ENCODE data around the gene BEGAIN. TPM values are rescaled to one million over a fixed set of nuclear protein-coding genes. Genes with fewer than 3 reads are reported as not detected.

The BEGAIN gene
- total and polyA plus RNA-seq, 2 of the 8 experiments (the other 6 are each of a cell fraction or from before 2014, with no cell fraction given): 2.9 to 3.0 TPM

DNA sequence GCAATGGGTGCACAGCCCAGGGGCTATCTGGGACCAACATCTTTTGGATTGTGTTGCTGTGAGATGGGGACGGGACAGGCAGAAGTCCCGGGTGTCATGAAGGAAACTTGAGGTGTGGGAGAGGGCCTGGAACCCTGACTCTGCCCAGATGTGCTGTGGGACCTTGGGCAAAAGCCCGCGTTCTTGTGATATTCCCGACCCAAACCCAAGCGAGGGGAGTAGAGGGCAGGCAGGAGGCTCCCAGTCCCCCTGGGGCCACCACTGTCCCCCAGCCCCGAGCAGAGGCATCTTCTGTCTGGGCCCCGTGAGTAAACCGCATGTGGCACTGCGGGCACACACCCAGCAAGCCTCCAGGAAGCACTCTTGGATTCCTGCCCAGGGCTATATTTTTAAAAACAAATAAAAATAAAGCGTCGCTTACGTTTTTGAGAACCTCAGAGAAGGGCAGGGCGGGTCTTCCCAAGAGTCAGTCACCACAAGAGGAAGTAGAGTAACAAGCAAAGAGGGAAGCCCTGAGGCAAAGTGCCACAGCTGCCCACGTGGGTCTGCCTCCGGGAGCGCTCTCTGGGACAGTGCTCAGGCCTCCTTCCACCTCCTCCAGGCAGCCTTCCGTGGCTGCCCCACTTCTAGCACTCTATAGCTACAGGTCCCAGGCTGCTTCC lies 39.5 kb downstream of the BEGAIN start:
- 84% methylated on average over 18 of the region's 18 CpGs; no CpG with 5 or more reads in 1 of the 2 experiments for WGBS, 2 experiments (ENCODE audit: extremely low coverage in 1 of 2, insufficient coverage in 1 of 2, insufficient read length in 1 of 2, insufficient replicate concordance in 2 of 2, low coverage in 1 of 2, low lambda C conversion rate in 2 of 2, missing lambda C conversion rate in 1 of 2)
- POLR2A ChIA-PET (ENCODE audit: partially characterized antibody): interaction anchor here (0.9 to 2.0 kb wide), 3 partner anchors 8 to 48 kb away, joined by 3 to 5 read pairs (median 5); no protein-coding TSS in a partner anchor
- TF ChIP-seq SIX5 (IDR thresholded peaks at IDR 0.05; ENCODE audit: low read depth, low read length): no peak
- TF ChIP-seq TBP (IDR thresholded peaks at IDR 0.05; ENCODE audit: low read depth, low read length): no peak
- no peak for TF ChIP-seq KDM1A (IDR thresholded peaks at IDR 0.05; ENCODE audit: borderline replicate concordance, low read length)
- TF ChIP-seq, protein P1, sequence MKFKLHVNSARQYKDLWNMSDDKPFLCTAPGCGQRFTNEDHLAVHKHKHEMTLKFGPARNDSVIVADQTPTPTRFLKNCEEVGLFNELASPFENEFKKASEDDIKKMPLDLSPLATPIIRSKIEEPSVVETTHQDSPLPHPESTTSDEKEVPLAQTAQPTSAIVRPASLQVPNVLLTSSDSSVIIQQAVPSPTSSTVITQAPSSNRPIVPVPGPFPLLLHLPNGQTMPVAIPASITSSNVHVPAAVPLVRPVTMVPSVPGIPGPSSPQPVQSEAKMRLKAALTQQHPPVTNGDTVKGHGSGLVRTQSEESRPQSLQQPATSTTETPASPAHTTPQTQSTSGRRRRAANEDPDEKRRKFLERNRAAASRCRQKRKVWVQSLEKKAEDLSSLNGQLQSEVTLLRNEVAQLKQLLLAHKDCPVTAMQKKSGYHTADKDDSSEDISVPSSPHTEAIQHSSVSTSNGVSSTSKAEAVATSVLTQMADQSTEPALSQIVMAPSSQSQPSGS (IDR thresholded peaks at IDR 0.05; ENCODE audit: low read length): no peak
- no peak for TF ChIP-seq CREB1 (IDR thresholded peaks at IDR 0.05)
- no peak for TF ChIP-seq SP1 (IDR thresholded peaks at IDR 0.05; ENCODE audit: low read depth, low read length)
- TF ChIP-seq YY1 (IDR thresholded peaks at IDR 0.05; ENCODE audit: low read depth, low read length): no peak
- TF ChIP-seq SRF (IDR thresholded peaks at IDR 0.05; ENCODE audit: low read depth, low read length): no peak
- TF ChIP-seq JUN (IDR thresholded peaks at IDR 0.05; ENCODE audit: low read depth, low read length): no peak
- TF ChIP-seq RAD21 (IDR thresholded peaks at IDR 0.05 in 1 of 2, conservative IDR thresholded peaks at IDR 0.05 in 1 of 2; ENCODE audit: low read depth in 2 of 2, low read length in 2 of 2): no peak
- no peak for TF ChIP-seq KDM4A (IDR thresholded peaks at IDR 0.05; ENCODE audit: low read depth, low read length, severe bottlenecking)
- no peak for TF ChIP-seq POLR2AphosphoS5 (IDR thresholded peaks at IDR 0.05; ENCODE audit: low read depth, low read length)

More for the DNA sequence above, 39.5 kb downstream of the BEGAIN start:
- no peak overlapping the region for H3K9ac ChIP-seq (replicated peaks in 1 of 4; ENCODE audit: extremely low read depth in 1 of 4, low read depth in 3 of 4, low read length in 3 of 4)
- FAIRE-seq (no peak), DNase-seq (ENCODE audit: low read depth in 1 of 2, low spot score in 2 of 2) (no peak)
- H3K14ac ChIP-seq (ENCODE audit: insufficient read length): no peak overlapping the region
- H2AFZ ChIP-seq (ENCODE audit: low read length): no peak overlapping the region
- no peak overlapping the region for H3K23ac ChIP-seq (ENCODE audit: insufficient read length)
- H3K79me1 ChIP-seq (ENCODE audit: low read depth, low read length): no peaks in the 10 kb centered on the region
- no peak overlapping the region for H3K56ac ChIP-seq (replicated peaks; ENCODE audit: insufficient read length, low read depth, low read length)
- H4K5ac ChIP-seq (ENCODE audit: insufficient read length, low read depth, low read length): no peak overlapping the region
- peaks cover 5% of the 10 kb centered on the region; the same call in 1 of the 2 replicates for H3K23me2 ChIP-seq (ENCODE audit: low read depth, low read length)
- H3K79me2 ChIP-seq (ENCODE audit: control insufficient read depth in 1 of 2, insufficient read depth in 2 of 2, low read length in 2 of 2): no peaks in the 10 kb centered on the region
- peaks cover 0 to 1% of the 10 kb centered on the region in 2 experiments for H4K20me1 ChIP-seq (replicated peaks in 1 of 2; ENCODE audit: control insufficient read depth in 1 of 2, insufficient read depth in 2 of 2, low read length in 2 of 2)
- H3K9me3 ChIP-seq (ENCODE audit: insufficient read depth in 2 of 2, low read depth in 1 of 2, low read length in 1 of 2): no peaks in the 10 kb centered on the region
- CTCF ChIA-PET (ENCODE audit: partially characterized antibody): interaction anchor here (1.2 to 2.4 kb wide), 5 partner anchors 8 to 165 kb away, joined by 3 to 9 read pairs (median 4); no protein-coding TSS in a partner anchor
- peaks cover 6 to 13% (median 11%) of the 10 kb centered on the region in 4 experiments for H3K4me1 ChIP-seq (replicated peaks in 1 of 4; ENCODE audit: control insufficient read depth in 3 of 4, insufficient read depth in 4 of 4, low read length in 3 of 4)
- no peak overlapping the region for H2BK20ac ChIP-seq (ENCODE audit: low read length)
- H3K27ac ChIP-seq (ENCODE audit: low read depth, low read length): no peak overlapping the region
- H2BK5ac ChIP-seq (ENCODE audit: low read depth, low read length): no peak overlapping the region
- H3K4me3 ChIP-seq (ENCODE audit: extremely low read depth in 1 of 4, insufficient read depth in 2 of 4, low read depth in 3 of 4, low read length in 4 of 4): no peak overlapping the region
- no peak overlapping the region for H3K4ac ChIP-seq (replicated peaks; ENCODE audit: insufficient read length, low read depth, low read length)
- H2AK5ac ChIP-seq (ENCODE audit: low read depth, low read length): no peak overlapping the region
- H3K18ac ChIP-seq (ENCODE audit: extremely low read depth, low read length): no peak overlapping the region
- no peak overlapping the region for H2BK12ac ChIP-seq (ENCODE audit: low read depth, low read length)
- H3K36me3 ChIP-seq (ENCODE audit: control insufficient read depth in 2 of 4, insufficient read depth in 4 of 4, low read length in 3 of 4): no peaks in the 10 kb centered on the region
- H3K27me3 ChIP-seq (replicated peaks in 1 of 4; ENCODE audit: control insufficient read depth in 3 of 4, extremely low read depth in 1 of 4, insufficient read depth in 3 of 4, low read length in 3 of 4): peaks cover 0 to 17% (median 8%) of the 10 kb centered on the region in 4 experiments; a peak in 5 of 7 replicates
- H3K4me2 ChIP-seq (ENCODE audit: insufficient read depth in 1 of 2, low read depth in 2 of 2, low read length in 2 of 2): no peak overlapping the region
- H4K91ac ChIP-seq (replicated peaks; ENCODE audit: insufficient read length, low read length): no peak overlapping the region
- H2BK15ac ChIP-seq (ENCODE audit: low read length): no peak overlapping the region
- no peak overlapping the region for H4K8ac ChIP-seq (ENCODE audit: extremely low read depth, insufficient read depth, low read length)
- H2BK120ac ChIP-seq (replicated peaks; ENCODE audit: low read depth, low read length): no peak overlapping the region

Data from H1 (cell line).